GM23338 (cell line): ENCODE data around the gene PRKAB2.

Source experiments
- CREB1 ChIP-seq: fragments of 250-450 bp; sonication (Bioruptor Pico); IDR thresholded peaks from 2 replicates; pipeline ENCODE4 v1.5.0; 2020; ENCODE audit warnings: low read depth, mild to moderate bottlenecking, moderate library complexity
- EZH2 ChIP-seq: fragments of 200-600 bp; sonication (generic); IDR thresholded peaks from one replicate; pipeline ENCODE4 v1.8.0; 2017; ENCODE audit warnings: antibody characterized with exemption, mild to moderate bottlenecking, low read depth; ENCODE audit not compliant: unreplicated experiment
- EZH2phosphoT487 ChIP-seq: fragments of 200-600 bp; sonication (generic); IDR thresholded peaks from one replicate; pipeline ENCODE4 v1.8.1; 2018; ENCODE audit warnings: antibody characterized with exemption; ENCODE audit not compliant: unreplicated experiment
- POLR2AphosphoS5 ChIP-seq: IDR thresholded peaks from 2 replicates; pipeline ENCODE4 v1.6.1; 2016; ENCODE audit warnings: antibody characterized with exemption, low read depth
- ZNF114 ChIP-seq: fragments of 250-450 bp; sonication (Bioruptor Pico); IDR thresholded peaks from 2 replicates; pipeline ENCODE4 v1.5.0; 2020; ENCODE audit warnings: mild to moderate bottlenecking, moderate library complexity
- TF ChIP-seq, protein P1 (sequence below): IDR thresholded peaks from one replicate; pipeline ENCODE4 v1.6.1; 2018; ENCODE audit warnings: antibody characterized with exemption; ENCODE audit not compliant: unreplicated experiment
- TF ChIP-seq, protein P2 (sequence below), 2 experiments: fragments of 200-600 bp in 1 of 2; sonication (generic) in 1 of 2; conservative IDR thresholded peaks; 2 replicates each; pipeline versions ENCODE4 v1.5.1 to v1.6.1; 2016 to 2017; ENCODE audit warnings: antibody characterized with exemption in 2 of 2, low read depth in 2 of 2, mild to moderate bottlenecking in 2 of 2, moderate library complexity in 1 of 2
- TF ChIP-seq, protein P3 (sequence below): fragments of 250-450 bp; sonication (Bioruptor Pico); IDR thresholded peaks from 2 replicates; pipeline ENCODE4 v1.5.0; 2020; ENCODE audit warnings: mild to moderate bottlenecking, moderate library complexity
- TF ChIP-seq, protein P4 (sequence below): IDR thresholded peaks from 2 replicates; pipeline ENCODE4 v1.6.1; 2016; ENCODE audit warnings: antibody characterized with exemption

DNA sequence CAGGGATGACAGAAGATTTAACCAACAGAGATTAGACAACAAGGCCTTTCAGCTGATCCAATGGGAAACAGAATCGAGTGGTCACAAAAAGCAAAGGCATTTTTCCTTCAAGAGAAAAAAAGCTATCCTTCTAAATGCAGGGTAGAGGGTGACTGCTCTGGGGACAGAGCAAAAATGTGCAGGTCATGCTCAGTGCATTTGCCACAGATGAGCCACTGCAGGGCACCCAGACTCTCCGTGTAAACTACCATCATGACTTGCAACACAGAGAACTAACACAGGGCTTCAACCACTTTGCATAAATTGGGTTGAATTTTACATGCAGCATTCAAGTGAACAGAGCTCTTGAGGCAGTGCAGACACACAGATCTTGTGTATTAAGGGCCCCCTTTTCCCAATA is 56.8 kb downstream of the PRKAB2 start:
- TF ChIP-seq, protein P1, sequence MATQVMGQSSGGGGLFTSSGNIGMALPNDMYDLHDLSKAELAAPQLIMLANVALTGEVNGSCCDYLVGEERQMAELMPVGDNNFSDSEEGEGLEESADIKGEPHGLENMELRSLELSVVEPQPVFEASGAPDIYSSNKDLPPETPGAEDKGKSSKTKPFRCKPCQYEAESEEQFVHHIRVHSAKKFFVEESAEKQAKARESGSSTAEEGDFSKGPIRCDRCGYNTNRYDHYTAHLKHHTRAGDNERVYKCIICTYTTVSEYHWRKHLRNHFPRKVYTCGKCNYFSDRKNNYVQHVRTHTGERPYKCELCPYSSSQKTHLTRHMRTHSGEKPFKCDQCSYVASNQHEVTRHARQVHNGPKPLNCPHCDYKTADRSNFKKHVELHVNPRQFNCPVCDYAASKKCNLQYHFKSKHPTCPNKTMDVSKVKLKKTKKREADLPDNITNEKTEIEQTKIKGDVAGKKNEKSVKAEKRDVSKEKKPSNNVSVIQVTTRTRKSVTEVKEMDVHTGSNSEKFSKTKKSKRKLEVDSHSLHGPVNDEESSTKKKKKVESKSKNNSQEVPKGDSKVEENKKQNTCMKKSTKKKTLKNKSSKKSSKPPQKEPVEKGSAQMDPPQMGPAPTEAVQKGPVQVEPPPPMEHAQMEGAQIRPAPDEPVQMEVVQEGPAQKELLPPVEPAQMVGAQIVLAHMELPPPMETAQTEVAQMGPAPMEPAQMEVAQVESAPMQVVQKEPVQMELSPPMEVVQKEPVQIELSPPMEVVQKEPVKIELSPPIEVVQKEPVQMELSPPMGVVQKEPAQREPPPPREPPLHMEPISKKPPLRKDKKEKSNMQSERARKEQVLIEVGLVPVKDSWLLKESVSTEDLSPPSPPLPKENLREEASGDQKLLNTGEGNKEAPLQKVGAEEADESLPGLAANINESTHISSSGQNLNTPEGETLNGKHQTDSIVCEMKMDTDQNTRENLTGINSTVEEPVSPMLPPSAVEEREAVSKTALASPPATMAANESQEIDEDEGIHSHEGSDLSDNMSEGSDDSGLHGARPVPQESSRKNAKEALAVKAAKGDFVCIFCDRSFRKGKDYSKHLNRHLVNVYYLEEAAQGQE: no peak
- TF ChIP-seq, protein P2, sequence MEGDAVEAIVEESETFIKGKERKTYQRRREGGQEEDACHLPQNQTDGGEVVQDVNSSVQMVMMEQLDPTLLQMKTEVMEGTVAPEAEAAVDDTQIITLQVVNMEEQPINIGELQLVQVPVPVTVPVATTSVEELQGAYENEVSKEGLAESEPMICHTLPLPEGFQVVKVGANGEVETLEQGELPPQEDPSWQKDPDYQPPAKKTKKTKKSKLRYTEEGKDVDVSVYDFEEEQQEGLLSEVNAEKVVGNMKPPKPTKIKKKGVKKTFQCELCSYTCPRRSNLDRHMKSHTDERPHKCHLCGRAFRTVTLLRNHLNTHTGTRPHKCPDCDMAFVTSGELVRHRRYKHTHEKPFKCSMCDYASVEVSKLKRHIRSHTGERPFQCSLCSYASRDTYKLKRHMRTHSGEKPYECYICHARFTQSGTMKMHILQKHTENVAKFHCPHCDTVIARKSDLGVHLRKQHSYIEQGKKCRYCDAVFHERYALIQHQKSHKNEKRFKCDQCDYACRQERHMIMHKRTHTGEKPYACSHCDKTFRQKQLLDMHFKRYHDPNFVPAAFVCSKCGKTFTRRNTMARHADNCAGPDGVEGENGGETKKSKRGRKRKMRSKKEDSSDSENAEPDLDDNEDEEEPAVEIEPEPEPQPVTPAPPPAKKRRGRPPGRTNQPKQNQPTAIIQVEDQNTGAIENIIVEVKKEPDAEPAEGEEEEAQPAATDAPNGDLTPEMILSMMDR (conservative IDR thresholded peaks at IDR 0.05; ENCODE audit: low read depth in 2 of 2): no peak
- TF ChIP-seq EZH2: no peak
- no peak for TF ChIP-seq POLR2AphosphoS5
- TF ChIP-seq, protein P3, sequence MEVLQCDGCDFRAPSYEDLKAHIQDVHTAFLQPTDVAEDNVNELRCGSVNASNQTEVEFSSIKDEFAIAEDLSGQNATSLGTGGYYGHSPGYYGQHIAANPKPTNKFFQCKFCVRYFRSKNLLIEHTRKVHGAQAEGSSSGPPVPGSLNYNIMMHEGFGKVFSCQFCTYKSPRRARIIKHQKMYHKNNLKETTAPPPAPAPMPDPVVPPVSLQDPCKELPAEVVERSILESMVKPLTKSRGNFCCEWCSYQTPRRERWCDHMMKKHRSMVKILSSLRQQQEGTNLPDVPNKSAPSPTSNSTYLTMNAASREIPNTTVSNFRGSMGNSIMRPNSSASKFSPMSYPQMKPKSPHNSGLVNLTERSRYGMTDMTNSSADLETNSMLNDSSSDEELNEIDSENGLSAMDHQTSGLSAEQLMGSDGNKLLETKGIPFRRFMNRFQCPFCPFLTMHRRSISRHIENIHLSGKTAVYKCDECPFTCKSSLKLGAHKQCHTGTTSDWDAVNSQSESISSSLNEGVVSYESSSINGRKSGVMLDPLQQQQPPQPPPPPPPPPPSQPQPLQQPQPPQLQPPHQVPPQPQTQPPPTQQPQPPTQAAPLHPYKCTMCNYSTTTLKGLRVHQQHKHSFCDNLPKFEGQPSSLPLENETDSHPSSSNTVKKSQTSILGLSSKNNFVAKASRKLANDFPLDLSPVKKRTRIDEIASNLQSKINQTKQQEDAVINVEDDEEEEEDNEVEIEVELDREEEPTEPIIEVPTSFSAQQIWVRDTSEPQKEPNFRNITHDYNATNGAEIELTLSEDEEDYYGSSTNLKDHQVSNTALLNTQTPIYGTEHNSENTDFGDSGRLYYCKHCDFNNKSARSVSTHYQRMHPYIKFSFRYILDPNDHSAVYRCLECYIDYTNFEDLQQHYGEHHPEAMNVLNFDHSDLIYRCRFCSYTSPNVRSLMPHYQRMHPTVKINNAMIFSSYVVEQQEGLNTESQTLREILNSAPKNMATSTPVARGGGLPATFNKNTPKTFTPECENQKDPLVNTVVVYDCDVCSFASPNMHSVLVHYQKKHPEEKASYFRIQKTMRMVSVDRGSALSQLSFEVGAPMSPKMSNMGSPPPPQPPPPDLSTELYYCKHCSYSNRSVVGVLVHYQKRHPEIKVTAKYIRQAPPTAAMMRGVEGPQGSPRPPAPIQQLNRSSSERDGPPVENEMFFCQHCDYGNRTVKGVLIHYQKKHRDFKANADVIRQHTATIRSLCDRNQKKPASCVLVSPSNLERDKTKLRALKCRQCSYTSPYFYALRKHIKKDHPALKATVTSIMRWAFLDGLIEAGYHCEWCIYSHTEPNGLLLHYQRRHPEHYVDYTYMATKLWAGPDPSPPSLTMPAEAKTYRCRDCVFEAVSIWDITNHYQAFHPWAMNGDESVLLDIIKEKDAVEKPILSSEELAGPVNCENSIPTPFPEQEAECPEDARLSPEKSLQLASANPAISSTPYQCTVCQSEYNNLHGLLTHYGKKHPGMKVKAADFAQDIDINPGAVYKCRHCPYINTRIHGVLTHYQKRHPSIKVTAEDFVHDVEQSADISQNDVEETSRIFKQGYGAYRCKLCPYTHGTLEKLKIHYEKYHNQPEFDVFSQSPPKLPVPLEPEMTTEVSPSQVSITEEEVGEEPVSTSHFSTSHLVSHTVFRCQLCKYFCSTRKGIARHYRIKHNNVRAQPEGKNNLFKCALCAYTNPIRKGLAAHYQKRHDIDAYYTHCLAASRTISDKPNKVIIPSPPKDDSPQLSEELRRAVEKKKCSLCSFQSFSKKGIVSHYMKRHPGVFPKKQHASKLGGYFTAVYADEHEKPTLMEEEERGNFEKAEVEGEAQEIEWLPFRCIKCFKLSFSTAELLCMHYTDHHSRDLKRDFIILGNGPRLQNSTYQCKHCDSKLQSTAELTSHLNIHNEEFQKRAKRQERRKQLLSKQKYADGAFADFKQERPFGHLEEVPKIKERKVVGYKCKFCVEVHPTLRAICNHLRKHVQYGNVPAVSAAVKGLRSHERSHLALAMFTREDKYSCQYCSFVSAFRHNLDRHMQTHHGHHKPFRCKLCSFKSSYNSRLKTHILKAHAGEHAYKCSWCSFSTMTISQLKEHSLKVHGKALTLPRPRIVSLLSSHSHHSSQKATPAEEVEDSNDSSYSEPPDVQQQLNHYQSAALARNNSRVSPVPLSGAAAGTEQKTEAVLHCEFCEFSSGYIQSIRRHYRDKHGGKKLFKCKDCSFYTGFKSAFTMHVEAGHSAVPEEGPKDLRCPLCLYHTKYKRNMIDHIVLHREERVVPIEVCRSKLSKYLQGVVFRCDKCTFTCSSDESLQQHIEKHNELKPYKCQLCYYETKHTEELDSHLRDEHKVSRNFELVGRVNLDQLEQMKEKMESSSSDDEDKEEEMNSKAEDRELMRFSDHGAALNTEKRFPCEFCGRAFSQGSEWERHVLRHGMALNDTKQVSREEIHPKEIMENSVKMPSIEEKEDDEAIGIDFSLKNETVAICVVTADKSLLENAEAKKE (CRISPR knock-in tag): no peak
- TF ChIP-seq, protein P4, sequence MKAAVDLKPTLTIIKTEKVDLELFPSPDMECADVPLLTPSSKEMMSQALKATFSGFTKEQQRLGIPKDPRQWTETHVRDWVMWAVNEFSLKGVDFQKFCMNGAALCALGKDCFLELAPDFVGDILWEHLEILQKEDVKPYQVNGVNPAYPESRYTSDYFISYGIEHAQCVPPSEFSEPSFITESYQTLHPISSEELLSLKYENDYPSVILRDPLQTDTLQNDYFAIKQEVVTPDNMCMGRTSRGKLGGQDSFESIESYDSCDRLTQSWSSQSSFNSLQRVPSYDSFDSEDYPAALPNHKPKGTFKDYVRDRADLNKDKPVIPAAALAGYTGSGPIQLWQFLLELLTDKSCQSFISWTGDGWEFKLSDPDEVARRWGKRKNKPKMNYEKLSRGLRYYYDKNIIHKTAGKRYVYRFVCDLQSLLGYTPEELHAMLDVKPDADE: no peak
- no peak for TF ChIP-seq CREB1 (CRISPR knock-in tag)
- no peak for TF ChIP-seq EZH2phosphoT487
- TF ChIP-seq ZNF114 (CRISPR knock-in tag): no peak
